ENCODE measurements around the gene SLC36A1.
"Not testable (repeated sequence)": the region's sequence is repeated elsewhere in the genome, so short reads cannot be mapped to it uniquely, and the experiment has no call there.

The SLC36A1 gene

DNA sequence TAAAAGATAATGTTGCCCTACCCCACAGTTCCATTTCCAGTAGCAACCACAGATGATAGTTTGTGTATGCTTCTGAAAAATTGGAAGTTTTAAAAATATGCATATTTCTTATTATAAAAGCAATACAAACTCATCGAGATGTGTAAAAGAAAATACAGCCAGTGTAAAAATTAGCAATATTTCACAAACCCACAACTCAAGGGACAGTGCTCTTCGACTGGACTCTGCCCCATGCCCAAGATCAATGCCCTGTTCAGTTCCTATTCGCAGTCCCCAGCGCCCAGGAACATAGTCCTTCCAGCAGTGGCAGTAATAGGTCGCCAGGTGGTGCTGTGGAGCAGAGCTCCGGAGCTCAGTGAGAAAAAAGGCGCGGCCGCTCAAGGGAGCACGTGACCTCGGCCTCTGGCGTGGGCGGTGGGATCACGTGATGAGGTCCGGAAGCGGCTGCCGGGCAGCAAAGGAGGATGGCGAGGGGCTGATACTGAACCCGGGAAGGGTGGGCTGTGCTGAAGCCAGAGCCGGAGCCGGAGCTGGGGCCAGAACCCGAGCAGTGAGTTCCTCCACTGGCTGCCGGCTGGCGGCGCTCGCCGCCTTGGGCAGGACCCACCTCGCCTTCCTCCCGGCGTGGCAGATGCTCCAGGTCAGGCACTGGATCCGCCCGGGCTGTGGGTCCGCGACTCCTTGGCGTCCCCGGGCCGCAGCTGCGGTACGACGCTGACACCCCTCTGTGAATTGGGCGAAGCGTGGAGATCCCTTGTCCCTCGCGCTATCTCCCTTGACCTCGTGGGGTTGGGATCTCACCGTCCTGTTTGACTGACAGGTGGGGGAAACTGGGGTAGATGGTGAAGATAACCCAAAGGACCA, at the start of gene SLC36A1:
TSS of gene SLC36A1 (plus strand) at position 430 of the 864 bp plus-strand sequence. CDS start 11,190 bp downstream, outside the sequence.
- DNase-seq, result peak; percentile 66

- no peak for DNase-seq
Observed at GRCh38 chr5:151405334-151406160, 41.9 kb upstream of the SLC36A1 start.

DNA sequence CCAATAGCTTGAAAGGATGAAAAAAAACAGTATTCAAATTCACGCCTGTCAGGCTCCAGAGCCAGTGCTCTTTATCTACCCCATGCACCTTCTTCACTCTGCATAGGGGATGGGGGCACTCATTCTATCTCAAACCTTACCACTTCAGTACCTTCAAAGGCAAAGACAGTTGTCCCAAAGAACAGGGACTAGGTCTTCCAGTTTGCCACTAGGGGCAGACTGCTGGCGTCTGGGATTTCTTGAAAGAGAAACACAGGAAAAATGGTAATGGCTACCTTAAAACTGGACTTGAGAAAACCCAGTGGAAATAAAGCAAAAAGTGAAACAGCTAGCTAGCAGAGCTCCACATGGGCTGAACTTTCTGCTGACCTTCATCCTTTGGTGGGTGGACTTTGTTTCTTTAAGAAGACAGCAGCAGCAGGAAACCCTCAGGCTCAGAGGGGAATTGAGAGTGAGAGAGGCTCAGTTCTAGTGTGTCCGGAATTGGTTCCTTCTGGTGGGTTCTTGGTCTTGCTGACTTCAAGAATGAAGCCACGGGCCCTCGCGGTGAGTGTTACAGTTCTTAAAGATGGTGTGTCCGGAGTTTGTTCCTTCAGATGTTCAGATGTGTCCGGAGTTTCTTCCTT, 41.0 kb upstream of the SLC36A1 start:
- DNase-seq, result no peak

DNA sequence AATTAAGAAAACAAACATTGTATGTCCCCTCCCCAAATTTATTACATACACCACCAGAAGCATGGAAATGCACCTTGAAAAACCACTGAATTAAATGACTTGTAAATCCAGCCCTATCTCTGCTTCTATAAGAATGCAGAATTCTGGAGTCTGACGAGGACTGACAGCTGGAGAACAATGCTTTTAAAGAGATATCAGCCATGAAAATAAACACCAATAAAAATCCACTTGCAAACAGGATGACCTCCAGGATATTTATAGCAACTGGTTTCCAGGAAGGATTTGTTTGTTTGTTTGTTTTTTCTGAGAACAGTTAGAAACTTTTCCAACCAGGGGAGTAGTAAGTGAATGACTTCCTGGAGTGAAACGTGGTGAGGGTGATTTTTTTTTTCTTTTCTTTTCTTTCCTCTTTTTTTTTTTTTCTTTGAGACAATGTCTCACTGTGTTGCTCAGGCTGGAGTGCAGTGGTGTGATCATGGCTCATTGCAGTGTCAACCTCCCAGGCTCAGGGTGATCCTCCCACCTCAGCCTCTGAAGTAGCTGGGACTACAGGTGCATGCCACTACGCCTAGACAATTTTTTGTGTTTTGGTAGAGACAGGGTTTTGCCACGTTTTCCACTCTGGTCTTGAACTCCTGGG, 38.7 kb upstream of the SLC36A1 start:
- DNase-seq, result no peak

- no peak for DNase-seq
Observed at GRCh38 chr5:151413800-151414199, 33.6 kb upstream of the SLC36A1 start.

DNA sequence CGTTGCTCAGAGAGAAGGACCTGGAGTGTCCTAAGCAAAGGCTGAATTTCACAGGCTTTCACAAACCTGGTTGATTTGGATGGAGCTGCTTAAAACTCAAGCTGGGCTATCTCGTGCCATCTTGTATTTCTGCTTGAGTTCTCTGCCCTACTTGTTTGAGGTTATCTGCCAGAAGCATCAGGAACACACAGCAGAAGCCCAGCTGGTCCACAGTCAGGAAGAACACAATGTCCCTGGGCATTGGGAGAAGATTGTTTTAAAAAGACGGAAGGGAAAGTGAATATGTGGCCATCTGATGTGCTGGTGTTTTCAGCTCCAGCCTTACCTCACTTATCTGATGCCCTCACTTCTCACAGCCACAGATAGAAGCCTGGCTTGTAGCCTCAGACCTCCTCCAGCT, 32.9 kb upstream of the SLC36A1 start:
- no peak for DNase-seq

DNA sequence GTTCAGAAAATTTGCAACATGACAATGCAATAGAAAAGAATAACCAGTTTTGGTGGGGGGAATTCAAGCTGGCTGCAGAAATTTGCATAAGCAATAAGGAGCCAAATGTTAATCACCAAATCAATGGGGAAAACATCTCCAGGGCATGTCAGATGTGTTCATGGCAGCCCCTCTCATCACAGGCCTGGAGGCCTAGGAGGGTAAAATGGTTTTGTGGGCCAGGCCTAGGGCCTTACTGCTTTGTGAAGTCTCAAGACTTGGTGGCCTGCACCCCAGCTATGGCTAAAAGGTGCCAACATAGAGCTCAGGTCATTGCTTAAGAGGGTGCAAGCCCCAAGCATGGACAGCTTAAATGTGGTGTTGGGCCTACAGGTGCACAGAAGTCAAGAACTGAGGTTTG, 29.7 kb upstream of the SLC36A1 start:
- no peak for DNase-seq

DNA sequence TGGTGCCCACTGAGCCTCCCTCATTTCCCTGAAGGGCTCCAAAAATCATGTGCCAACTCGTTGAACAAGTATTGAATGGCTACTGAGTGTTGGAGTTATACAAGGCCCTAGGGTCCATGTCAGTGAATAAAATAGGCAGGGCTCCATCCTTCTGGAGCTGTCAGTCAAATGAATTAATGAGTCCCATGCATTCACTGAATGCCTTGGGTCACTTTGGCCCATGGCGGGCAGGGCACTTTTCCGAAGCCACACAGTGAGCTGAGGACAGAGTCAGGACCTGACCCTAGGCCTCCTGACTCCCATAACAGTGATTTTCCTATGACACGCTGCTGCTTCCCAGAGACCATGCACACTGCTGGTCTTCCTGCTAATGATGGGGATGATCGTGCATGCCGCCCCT, 27.3 kb upstream of the SLC36A1 start:
- no peak for DNase-seq

DNA sequence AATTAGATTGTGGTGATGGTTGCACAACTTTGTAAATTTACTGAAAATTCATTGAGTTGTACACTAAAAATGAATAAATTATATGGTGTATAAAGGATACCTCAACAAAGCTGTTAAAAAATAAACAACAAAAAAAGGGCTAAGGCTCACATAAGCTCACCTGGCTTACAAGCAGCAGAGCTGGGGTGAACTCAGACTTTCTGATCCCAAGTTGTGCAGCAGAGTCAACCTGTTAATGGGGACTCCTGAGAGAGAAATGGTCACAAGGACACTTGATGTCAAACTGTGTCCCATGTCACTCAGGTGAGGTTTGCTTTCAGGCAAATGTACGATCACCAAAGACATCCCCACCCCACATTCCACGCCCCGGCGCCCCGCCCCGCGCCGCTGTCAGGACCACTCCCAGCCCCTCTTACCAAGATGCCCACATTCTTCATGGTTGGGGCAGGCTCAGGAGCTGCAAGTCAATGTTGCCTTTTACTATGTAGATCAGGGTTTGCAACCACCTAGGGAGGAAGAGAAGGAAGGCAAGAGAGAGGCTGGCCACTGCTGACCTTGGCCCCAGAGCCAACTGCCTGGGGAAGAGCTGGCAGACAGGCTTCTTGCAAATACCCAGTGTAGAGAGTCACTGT, 22.4 kb upstream of the SLC36A1 start:
- DNase-seq, result no peak

GRCh38 chr5:151426347-151426746, 21.1 kb upstream of the SLC36A1 start:
- not testable (repeated sequence) for DNase-seq

GRCh38 chr5:151427258-151427657, 20.1 kb upstream of the SLC36A1 start:
- DNase-seq, result no peak

DNA sequence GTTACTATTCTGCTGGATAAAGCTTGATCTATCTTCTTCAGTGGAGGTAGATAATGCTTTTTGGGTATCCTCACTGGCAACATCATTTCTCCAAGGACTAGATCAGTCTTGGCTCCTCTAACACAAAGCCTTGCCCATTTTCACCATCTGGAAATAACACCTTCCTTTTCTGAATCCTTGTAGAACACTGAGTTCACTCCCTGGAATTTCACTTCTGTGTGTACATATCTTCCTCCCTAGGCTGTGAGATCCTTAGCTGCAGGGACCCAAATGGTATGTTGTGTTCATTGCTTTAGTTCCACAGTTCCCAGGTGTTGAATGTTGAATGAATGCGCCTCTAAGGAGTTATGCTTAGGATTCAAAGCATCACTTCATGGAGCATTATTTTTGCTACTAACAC, 16.7 kb upstream of the SLC36A1 start:
- DNase-seq, result no peak

DNA sequence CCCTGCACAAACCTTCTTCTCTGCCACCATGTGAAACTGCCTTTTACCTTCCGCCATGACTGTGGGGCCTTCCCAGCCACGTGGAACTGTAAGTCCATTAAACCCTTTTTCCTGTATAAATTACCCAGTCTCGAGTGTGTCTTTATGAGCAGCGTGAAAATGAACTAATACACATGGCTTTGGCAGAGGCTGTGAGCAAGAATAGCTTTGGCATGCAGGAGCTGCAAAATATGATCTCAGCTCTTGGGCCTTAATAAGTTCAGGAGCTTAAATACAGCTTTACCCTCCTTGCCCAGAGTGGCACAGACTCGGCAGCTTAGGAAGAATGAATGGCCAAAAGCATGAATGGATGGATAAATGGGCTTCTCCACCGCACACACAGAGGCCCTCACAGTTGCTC, 15.7 kb upstream of the SLC36A1 start:
- DNase-seq, result no peak

GRCh38 chr5:151432210-151432609, 15.2 kb upstream of the SLC36A1 start:
- DNase-seq, result no peak

DNA sequence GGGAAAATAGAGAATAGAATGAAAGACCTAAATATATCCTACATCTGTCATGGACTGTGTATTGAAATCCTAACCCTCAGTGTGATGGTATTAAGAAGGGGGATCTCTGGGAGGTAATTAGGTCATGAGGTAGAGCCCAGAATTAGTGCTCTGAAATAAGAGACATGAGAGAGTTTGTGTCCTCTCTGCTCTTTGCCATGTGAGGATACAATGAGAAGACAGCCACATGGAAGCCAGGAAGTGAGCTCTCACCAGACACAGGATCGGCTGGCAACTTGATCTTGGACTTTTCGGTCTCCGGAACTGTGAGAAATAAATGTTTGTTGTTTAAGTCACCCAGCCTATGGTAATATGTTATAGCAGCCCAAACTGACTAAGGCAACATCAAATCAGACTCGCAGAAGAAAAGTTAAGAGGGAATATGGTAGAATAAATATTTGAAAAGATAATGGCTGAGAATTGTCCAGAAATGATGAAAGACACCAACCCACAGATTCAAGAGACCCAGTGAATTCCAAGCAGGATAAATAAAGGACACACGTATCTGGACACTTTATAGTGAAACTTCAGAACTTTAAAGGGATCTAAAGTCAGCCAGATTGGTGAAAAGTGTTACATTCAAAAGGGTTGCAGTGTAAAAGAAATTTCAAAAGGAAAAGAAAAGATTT, 12.7 kb upstream of the SLC36A1 start:
- DNase-seq, result no peak

GRCh38 chr5:151448038-151448985, 909 bp downstream of the SLC36A1 start:
- no peak for DNase-seq

- no peak for DNase-seq
Observed at GRCh38 chr5:151449297-151449696, 1.9 kb downstream of the SLC36A1 start.

DNA sequence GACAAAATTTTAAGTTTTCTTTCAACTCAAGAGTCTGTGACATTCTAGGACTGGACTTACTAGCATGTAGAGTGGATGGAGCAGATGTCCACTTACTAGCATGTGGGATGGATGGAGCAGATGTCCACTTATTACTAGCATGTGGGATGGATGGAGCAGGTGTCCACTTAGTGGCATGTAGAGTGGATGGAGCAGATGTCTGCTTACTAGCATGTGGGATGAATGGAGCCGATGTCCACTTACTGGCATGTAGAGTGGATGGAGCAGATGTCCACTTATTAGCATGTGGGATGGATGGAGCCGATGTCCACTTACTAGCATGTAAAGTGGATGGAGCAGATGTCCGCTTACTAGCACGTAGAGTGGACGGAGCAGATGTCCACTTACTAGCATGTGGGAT, 2.4 kb downstream of the SLC36A1 start:
- DNase-seq, result no peak

GRCh38 chr5:151450605-151451004, 3.2 kb downstream of the SLC36A1 start:
- DNase-seq, result no peak

DNA sequence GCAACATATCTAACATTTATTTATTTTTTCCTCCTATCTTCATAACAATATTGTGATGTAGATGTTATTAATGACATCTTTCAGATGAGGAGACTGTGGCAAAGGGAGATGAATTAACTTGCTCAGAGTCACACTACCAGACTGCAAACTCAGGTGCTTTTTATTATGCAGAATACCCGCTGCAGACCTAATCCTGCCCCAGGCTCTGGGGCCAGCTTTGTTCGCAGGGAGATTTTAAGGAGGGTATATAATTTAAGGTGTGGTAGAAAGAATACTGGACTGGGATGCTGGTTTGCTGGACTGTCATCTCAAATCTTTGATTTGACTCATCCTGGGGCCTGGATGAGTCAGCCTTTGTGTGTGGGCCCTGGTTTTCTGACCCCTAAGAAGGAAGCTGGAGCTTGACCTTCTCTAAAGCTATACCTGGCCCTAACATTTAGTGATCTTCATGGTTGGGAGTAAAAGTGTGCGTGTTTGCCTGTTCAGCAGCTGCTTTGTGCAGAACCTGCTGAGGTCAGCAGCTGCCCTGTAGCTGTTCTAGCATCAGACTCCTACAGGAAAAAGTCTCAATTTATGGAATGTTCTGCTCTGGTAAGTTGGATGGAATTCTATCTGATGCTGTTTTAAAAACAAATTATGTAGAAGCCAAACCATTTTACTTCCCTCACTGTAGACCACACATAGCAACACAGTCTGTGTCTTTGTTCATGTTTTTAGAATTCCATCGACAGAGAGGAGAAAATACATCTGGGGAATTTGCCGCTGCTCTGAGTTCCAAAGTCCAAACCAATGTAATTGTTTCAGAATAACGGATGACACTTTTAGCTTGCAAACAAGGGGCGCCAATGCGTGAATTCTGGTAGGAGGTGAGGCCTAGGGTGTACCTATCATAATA, 4.5 kb downstream of the SLC36A1 start:
- DNase-seq, result no peak
